A673 (cell line): ENCODE measurements around the gene CFAP20DC. TPM values are rescaled to one million over a fixed set of nuclear protein-coding genes. Genes with fewer than 3 reads are reported as not detected.

Source experiments
- BruUV-seq: library from RNA; stranded (reverse); fragments of 400-500 nt; replicated peaks from 2 replicates; lab custom pipeline; 2021; lab: Mats Ljungman, UMichigan
- CTCF ChIA-PET: fragments of 300-600 bp; sonication (Branson Sonifier 250); formaldehyde crosslinking; loops from one replicate; lab custom pipeline; 2022; ENCODE audit warnings: antibody characterized with exemption; lab: Charles Lee
- POLR2A ChIA-PET: fragments of 300-600 bp; sonication (Branson Sonifier 250); formaldehyde crosslinking; loops from one replicate; lab custom pipeline; 2022; ENCODE audit warnings: antibody characterized with exemption; ENCODE audit not compliant: low non-redundant PET; lab: Charles Lee
- DNase-seq: peaks from one replicate; pipeline ENCODE4 v3.0.0-alpha.2; 2015; ENCODE audit warnings: low spot score
- H3K27ac ChIP-seq: fragments of 200-600 bp; sonication (generic); 2 replicates; pipeline ENCODE4 v1.5.1; 2016; ENCODE audit warnings: mixed run types, low read depth, mild to moderate bottlenecking, mixed read lengths, antibody characterized with exemption, low read length; ENCODE audit not compliant: poor library complexity, severe bottlenecking
- H3K27me3 ChIP-seq: fragments of 200-600 bp; sonication (generic); replicated peaks from 2 replicates; pipeline ENCODE4 v1.6.1; 2017; ENCODE audit warnings: mixed run types, low read depth, mild to moderate bottlenecking, mixed read lengths, antibody characterized with exemption, low read length; ENCODE audit not compliant: insufficient read depth, poor library complexity
- H3K36me3 ChIP-seq: fragments of 200-600 bp; sonication (generic); 2 replicates; pipeline ENCODE4 v1.6.1; 2016; ENCODE audit warnings: mixed run types, mild to moderate bottlenecking, mixed read lengths, antibody characterized with exemption, low read length; ENCODE audit not compliant: insufficient read depth, poor library complexity, severe bottlenecking
- H3K4me1 ChIP-seq: fragments of 200-600 bp; sonication (generic); 2 replicates; pipeline ENCODE4 v1.6.1; 2017; ENCODE audit warnings: mixed run types, mild to moderate bottlenecking, mixed read lengths, antibody characterized with exemption, low read length; ENCODE audit not compliant: insufficient read depth, poor library complexity, severe bottlenecking
- H3K4me3 ChIP-seq: fragments of 200-600 bp; sonication (generic); 2 replicates; pipeline ENCODE4 v1.5.1; 2016; ENCODE audit warnings: low read depth, mixed run types, mild to moderate bottlenecking, mixed read lengths, low read length; ENCODE audit not compliant: poor library complexity, severe bottlenecking
- H3K9me3 ChIP-seq: fragments of 200-600 bp; sonication (generic); 2 replicates; pipeline ENCODE4 v1.6.1; 2016; ENCODE audit warnings: mixed run types, low read depth, mild to moderate bottlenecking, mixed read lengths, antibody characterized with exemption, low read length; ENCODE audit not compliant: poor library complexity, severe bottlenecking
- CTCF ChIP-seq: fragments of 300-800, 200-600 bp; sonication (generic); conservative IDR thresholded peaks from 2 replicates; pipeline ENCODE4 v1.5.1; 2017; ENCODE audit warnings: low read depth, mild to moderate bottlenecking, antibody characterized with exemption, low read length, moderate library complexity, mixed read lengths
- EZH2 ChIP-seq: fragments of 200-600 bp; sonication (generic); IDR thresholded peaks from 2 replicates; pipeline ENCODE4 v1.6.1; 2017; ENCODE audit warnings: borderline replicate concordance, low read depth, mild to moderate bottlenecking, mixed read lengths, antibody characterized with exemption, low read length; ENCODE audit not compliant: poor library complexity, severe bottlenecking
- intact Hi-C: fragments of 100-400 bp; cut with micrococcal nuclease; formaldehyde crosslinking; loops from one replicate; pipeline ENCODE4 v1.10.0; 2022; ENCODE audit not compliant: unreplicated experiment
- total RNA-seq: library from RNA; stranded (reverse); gene quantifications from 2 replicates; pipeline ENCODE4 v1.2.3, GENCODE V29; 2021

The CFAP20DC gene
- total RNA-seq, 1 experiment from 2014 or later = 1.3 TPM

DNA sequence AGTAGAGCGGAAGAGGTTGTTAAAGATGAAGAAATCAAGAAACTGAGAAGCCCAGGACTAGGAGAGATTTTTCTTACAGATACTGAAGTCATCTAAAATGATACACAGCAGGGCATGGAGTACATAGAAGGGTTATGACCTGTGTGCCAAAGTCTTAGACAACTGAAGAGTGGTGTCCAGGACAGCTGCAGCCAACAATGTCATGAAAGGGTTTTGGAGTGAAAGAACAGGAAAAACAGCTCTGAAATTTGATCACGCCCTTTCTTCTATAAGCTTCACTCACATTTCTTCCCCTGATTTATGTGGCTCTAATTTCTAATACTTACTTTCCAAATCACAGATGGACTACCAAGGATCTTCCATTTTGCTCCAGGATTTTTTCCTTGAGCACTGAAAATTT is 3.0 kb downstream of the CFAP20DC start:
- Histone ChIP-seq H3K4me1 (no peaks in the 10 kb centered on the region), H3K36me3 (no peaks in the 10 kb centered on the region), H3K27me3 (no peaks in the 10 kb centered on the region), H3K4me3 (no peak overlapping the region), H3K27ac (no peak overlapping the region), H3K9me3 (no peaks in the 10 kb centered on the region)
- ChIA-PET POLR2A (no interaction called here), CTCF (no interaction called here)
- no TSS peak for BruUV-seq
- intact Hi-C loops = no loop called here
- no peak for TF ChIP-seq EZH2
- no peak for TF ChIP-seq CTCF
- no peak for DNase-seq

DNA sequence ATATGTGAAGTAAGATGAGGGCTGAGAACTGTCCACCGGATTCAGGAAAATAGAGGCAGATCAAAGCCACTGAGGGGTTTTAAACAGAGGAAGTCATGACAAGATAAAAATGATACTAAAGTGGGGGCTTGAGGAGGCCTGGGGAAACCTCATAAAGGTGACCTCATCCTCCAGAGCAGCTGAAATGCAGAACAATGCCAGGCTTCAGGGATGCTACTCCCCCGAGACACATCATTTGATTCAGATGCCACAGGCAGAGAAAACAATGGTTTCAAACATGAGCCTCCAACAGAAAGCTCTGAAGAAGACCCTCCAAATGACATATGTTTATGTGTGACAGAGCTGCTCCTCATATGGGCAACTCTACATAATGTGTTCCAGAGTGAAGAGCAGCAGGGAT is 6.4 kb downstream of the CFAP20DC start:
- no peaks in the 10 kb centered on the region for H3K36me3 ChIP-seq
- CTCF ChIA-PET = no interaction called here

DNA sequence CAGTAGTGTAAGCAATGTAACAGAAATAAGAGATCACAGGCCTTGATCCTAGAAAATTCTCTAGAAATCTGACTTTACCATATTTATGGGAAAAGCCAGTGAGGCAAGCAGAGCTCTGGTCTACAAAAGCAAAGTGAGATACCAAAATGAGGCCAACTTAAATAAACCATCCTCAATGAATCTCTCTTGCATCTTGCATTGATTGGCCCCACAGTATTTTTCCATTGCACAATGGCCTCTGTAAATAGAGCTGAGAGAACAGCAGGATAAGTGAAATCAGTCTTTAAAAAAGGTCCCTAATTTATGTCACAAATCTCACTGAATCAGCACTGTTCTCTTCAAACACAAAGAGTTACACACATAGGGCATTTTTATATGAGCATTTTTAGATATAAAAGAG is 8.9 kb downstream of the CFAP20DC start:
- Histone ChIP-seq H3K9me3 (no peaks in the 10 kb centered on the region), H3K4me3 (no peak overlapping the region), H3K27ac (no peak overlapping the region), H3K4me1 (no peaks in the 10 kb centered on the region), H3K27me3 (no peaks in the 10 kb centered on the region), H3K36me3 (no peaks in the 10 kb centered on the region)
- TF ChIP-seq EZH2 = no peak
- no peak for TF ChIP-seq CTCF
- POLR2A ChIA-PET = no interaction called here
- no TSS peak for BruUV-seq
- intact Hi-C loops = no loop called here
- no peak for DNase-seq
- CTCF ChIA-PET = no interaction called here

More for the DNA sequence above, 6.4 kb downstream of the CFAP20DC start:
- intact Hi-C loops = no loop called here
- BruUV-seq = no TSS peak
- no peak for DNase-seq
- no peaks in the 10 kb centered on the region for H3K4me1 ChIP-seq
- POLR2A ChIA-PET = no interaction called here
- H3K27me3 ChIP-seq = no peaks in the 10 kb centered on the region
- H3K27ac ChIP-seq = no peak overlapping the region
- no peak overlapping the region for H3K4me3 ChIP-seq
- no peaks in the 10 kb centered on the region for H3K9me3 ChIP-seq
- TF ChIP-seq EZH2 (no peak), CTCF (no peak)
